Loucy (cell line): Measurements from ENCODE around the gene CCDC102A.

Experiments used
- H2AFZ ChIP-seq: fragments of 200-600 bp; sonication (generic); 2 replicates; pipeline ENCODE4 v1.6.0; 2016; ENCODE audit warnings: antibody characterized with exemption, mild to moderate bottlenecking, low read length, moderate library complexity
- H3F3A ChIP-seq: fragments of 200-600 bp; 2 replicates; pipeline ENCODE4 v1.6.0; 2016; ENCODE audit warnings: antibody characterized with exemption, low read depth, mild to moderate bottlenecking
- H3K27me3 ChIP-seq: fragments of 200-600 bp; sonication (generic); 2 replicates; pipeline ENCODE4 v1.6.1; 2014; ENCODE audit warnings: low read length, mild to moderate bottlenecking; ENCODE audit not compliant: insufficient read depth, poor library complexity, severe bottlenecking
- H3K36me3 ChIP-seq: fragments of 200-600 bp; sonication (generic); 2 replicates; pipeline ENCODE4 v1.6.1; 2016; ENCODE audit warnings: low read length; ENCODE audit not compliant: insufficient read depth
- H3K4me1 ChIP-seq: fragments of 200-600 bp; sonication (generic); 2 replicates; pipeline ENCODE4 v1.5.1; 2014; ENCODE audit warnings: low read length, mild to moderate bottlenecking; ENCODE audit not compliant: insufficient read depth, poor library complexity, severe bottlenecking
- H3K4me2 ChIP-seq: fragments of 200-600 bp; sonication (generic); 2 replicates; pipeline ENCODE4 v1.6.0; 2014; ENCODE audit warnings: antibody characterized with exemption, low read length, low read depth, mild to moderate bottlenecking; ENCODE audit not compliant: poor library complexity, severe bottlenecking
- H3K4me3 ChIP-seq: fragments of 200-600 bp; sonication (generic); 2 replicates; pipeline ENCODE4 v1.5.1; 2014; ENCODE audit warnings: low read length, mild to moderate bottlenecking, mixed read lengths; ENCODE audit not compliant: poor library complexity, severe bottlenecking
- H3K79me2 ChIP-seq: fragments of 200-600 bp; sonication (generic); 2 replicates; pipeline ENCODE4 v1.6.1; 2014; ENCODE audit warnings: low read length; ENCODE audit not compliant: insufficient read depth
- H3K9ac ChIP-seq: fragments of 200-600 bp; sonication (generic); 2 replicates; pipeline ENCODE4 v1.6.0; 2014; ENCODE audit warnings: mild to moderate bottlenecking, low read depth, low read length, moderate library complexity; ENCODE audit not compliant: poor library complexity, severe bottlenecking
- H3K9me2 ChIP-seq: fragments of 200-600 bp; sonication (generic); replicated peaks from 2 replicates; pipeline ENCODE4 v1.6.1; 2016; ENCODE audit warnings: low read depth, low read length, mixed read lengths
- H3K9me3 ChIP-seq: fragments of 200-600 bp; sonication (generic); 2 replicates; pipeline ENCODE4 v1.6.1; 2014; ENCODE audit warnings: mild to moderate bottlenecking, antibody characterized with exemption, low read length, low read depth; ENCODE audit not compliant: insufficient read depth
- H4K20me1 ChIP-seq: fragments of 200-600 bp; sonication (generic); 2 replicates; pipeline ENCODE4 v1.6.0; 2014; ENCODE audit warnings: antibody characterized with exemption, low read length, mild to moderate bottlenecking; ENCODE audit not compliant: insufficient read depth, poor library complexity, severe bottlenecking
- CTCF ChIP-seq: fragments of 200-600 bp; sonication (generic); conservative IDR thresholded peaks from 2 replicates; pipeline ENCODE4 v1.5.1; 2014; ENCODE audit warnings: mild to moderate bottlenecking, antibody characterized with exemption, low read length
- EZH2phosphoT487 ChIP-seq: fragments of 200-600 bp; IDR thresholded peaks from 2 replicates; pipeline ENCODE4 v1.6.1; 2018; ENCODE audit warnings: antibody characterized with exemption, mild to moderate bottlenecking, moderate library complexity, borderline replicate concordance

The CCDC102A gene

GRCh38 chr16:57508035-57508425, 28.3 kb downstream of the CCDC102A start:
- H3K4me2 ChIP-seq, result no peak overlapping the region
- TF ChIP-seq CTCF (no peak), EZH2phosphoT487 (no peak)
- no peaks in the 10 kb centered on the region for H3K9me3 ChIP-seq
- H3F3A ChIP-seq, result no peaks in the 10 kb centered on the region
- no peaks in the 10 kb centered on the region for H4K20me1 ChIP-seq
- H3K36me3 ChIP-seq, result peaks cover 7% of the 10 kb centered on the region; the same call in 1 of the 2 replicates
- H3K4me3 ChIP-seq, result no peak overlapping the region
- H3K79me2 ChIP-seq, result no peaks in the 10 kb centered on the region
- no peak overlapping the region for H2AFZ ChIP-seq
- no peak overlapping the region for H3K9ac ChIP-seq
- peaks cover 12% of the 10 kb centered on the region for H3K4me1 ChIP-seq
- H3K9me2 ChIP-seq, result no peaks in the 10 kb centered on the region
- no peaks in the 10 kb centered on the region for H3K27me3 ChIP-seq

DNA sequence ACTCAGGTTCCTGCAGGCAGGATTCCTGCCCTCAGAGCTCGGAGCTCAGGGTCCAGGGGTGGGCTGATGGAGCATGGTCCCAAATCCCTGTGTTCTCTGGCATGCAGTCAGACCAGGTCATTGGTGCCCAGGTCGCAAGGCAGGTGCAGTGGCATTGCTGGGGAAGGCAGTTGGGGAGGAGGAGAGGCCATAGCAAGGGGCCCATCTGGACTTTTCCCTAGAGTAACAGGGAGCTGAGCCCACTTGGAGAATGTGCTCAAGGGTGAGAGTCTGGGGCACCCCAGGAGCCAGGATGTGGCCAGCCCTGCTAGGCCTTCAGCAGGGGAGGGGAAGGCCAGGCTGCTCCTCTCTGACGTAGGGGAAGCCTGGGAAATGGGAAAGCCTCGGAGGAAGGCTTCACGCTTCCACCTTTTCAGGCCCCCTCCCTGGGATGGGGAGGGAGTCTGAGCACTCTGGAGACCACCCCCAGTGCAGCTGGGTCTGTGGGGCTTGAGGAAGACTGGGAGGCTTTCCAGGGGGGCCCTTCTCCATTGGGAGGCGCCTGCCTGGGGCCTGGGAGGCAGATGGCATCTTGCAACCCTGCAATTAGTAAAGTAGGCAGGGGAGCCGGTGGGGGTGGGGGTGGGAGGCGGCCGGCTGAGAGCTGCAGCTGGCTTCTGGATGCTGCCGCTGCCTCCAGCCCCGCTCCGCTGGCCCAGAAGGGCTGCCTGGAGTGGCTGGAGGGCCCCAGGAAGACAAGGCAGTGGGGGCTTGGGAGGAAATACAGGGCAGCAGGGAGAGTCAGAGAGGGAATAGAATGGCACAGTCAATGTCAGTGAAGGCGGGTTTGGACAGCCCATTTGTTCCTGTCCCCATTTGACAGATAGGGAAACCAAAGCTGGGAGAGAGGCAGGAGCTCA, 29.0 kb downstream of the CCDC102A start:
- Histone ChIP-seq H3K4me2 (no peak overlapping the region), H2AFZ (no peak overlapping the region), H3K9me3 (no peaks in the 10 kb centered on the region), H3K27me3 (no peaks in the 10 kb centered on the region), H3K9ac (no peak overlapping the region), H3F3A (no peaks in the 10 kb centered on the region), H3K9me2 (no peaks in the 10 kb centered on the region), H3K4me1 (peaks cover 16% of the 10 kb centered on the region), H3K79me2 (no peaks in the 10 kb centered on the region), H3K4me3 (no peak overlapping the region), H3K36me3 (peaks cover 5% of the 10 kb centered on the region; the same call in 1 of the 2 replicates), H4K20me1 (no peaks in the 10 kb centered on the region)
- no peak for TF ChIP-seq CTCF
- no peak for TF ChIP-seq EZH2phosphoT487

DNA sequence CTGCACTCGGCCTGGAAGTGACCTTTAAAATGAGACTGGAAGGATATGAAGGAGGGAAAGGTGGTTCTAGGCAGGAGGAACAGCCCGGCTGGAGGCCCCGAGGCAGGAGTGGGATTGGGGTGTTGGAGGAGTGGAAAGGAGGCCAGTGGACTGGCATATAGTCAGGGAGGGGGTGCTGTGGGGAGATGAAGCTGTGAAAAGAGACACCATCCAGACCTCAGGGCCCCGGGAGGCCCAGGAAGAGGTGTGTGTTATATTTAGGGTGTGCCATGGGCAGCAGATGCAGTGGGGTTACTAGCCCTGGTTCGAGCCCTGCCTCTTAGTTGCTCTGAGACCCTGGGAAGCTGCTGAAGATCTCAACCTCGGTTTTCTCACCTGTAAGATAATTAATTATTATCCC, 31.2 kb downstream of the CCDC102A start:
- Histone ChIP-seq H3K9ac (no peak overlapping the region), H3K9me3 (no peaks in the 10 kb centered on the region), H3K36me3 (no peaks in the 10 kb centered on the region), H4K20me1 (no peaks in the 10 kb centered on the region), H3K4me1 (peaks cover 34% of the 10 kb centered on the region), H3K79me2 (no peaks in the 10 kb centered on the region), H3K9me2 (no peaks in the 10 kb centered on the region), H3K4me3 (no peak overlapping the region), H3K4me2 (no peak overlapping the region), H2AFZ (no peak overlapping the region), H3F3A (no peaks in the 10 kb centered on the region), H3K27me3 (no peaks in the 10 kb centered on the region)
- TF ChIP-seq CTCF (no peak), EZH2phosphoT487 (no peak)
